Lung (tissue), 12 donors: ENCODE data around the gene SORL1. TPM values are rescaled to one million over a fixed set of nuclear protein-coding genes. Genes with fewer than 3 reads are reported as not detected.
A peak's percentile ranks its signal among the peaks of the same experiment; 100 is the strongest.

Source experiments
- ATAC-seq: fragments of 200-7000 bp; cut with Tn5 transposase; one replicate; pipeline ENCODE4 v1.9.1; 2020; ENCODE audit warnings: moderate number of reproducible peaks; ENCODE audit not compliant: insufficient read depth, low FRiP score
- DNase-seq, 3 donors: peaks; one replicate each; pipeline ENCODE4 v3.0.0-alpha.2; 2013 to 2017
- H3K27ac ChIP-seq, 2 donors: one replicate each; pipeline ENCODE4 v1.5.1; 2013; ENCODE audit warnings: mild to moderate bottlenecking in 2 of 2, moderate library complexity in 2 of 2, control low read depth in 1 of 2, inconsistent platforms in 1 of 2, low read depth in 1 of 2, low read length in 1 of 2
- H3K27me3 ChIP-seq, 3 donors: one replicate each; pipeline ENCODE4 v1.5.1; 2013; ENCODE audit warnings: low read length in 2 of 3; ENCODE audit not compliant: control insufficient read depth in 3 of 3, insufficient read depth in 3 of 3
- H3K36me3 ChIP-seq, 4 donors: one replicate each; pipeline ENCODE4 v1.5.1; 2013; ENCODE audit warnings: low read length in 4 of 4, mild to moderate bottlenecking in 1 of 4, moderate library complexity in 1 of 4; ENCODE audit not compliant: control insufficient read depth in 4 of 4, insufficient read depth in 4 of 4
- H3K4me1 ChIP-seq, 5 donors: one replicate each; pipeline ENCODE4 v1.5.1; 2013; ENCODE audit warnings: low read length in 5 of 5, mild to moderate bottlenecking in 2 of 5, moderate library complexity in 1 of 5; ENCODE audit not compliant: control insufficient read depth in 5 of 5, insufficient read depth in 5 of 5
- H3K4me3 ChIP-seq: one replicate; pipeline ENCODE4 v1.5.1; 2013; ENCODE audit warnings: mild to moderate bottlenecking, control low read depth, moderate library complexity
- H3K9ac ChIP-seq, 2 donors: one replicate each; pipeline ENCODE4 v1.5.1; 2013; ENCODE audit warnings: low read length in 2 of 2, control low read depth in 1 of 2; ENCODE audit not compliant: insufficient read depth in 1 of 2
- H3K9me3 ChIP-seq, 4 donors: one replicate each; pipeline ENCODE4 v1.5.1; 2013; ENCODE audit warnings: low read length in 3 of 4, mild to moderate bottlenecking in 1 of 4, moderate library complexity in 1 of 4; ENCODE audit not compliant: control insufficient read depth in 4 of 4, insufficient read depth in 3 of 4
- WGBS, 2 donors: extraction: QIAGEN DNeasy Blood & Tissue Kit; methylation state at CpG; one replicate each; pipeline ENCODE4 v1.1.7; 2013; 5-methylcytosine and 5-hydroxymethylcytosine counted together
- polyA plus RNA-seq, 2 donors: library from polyadenylated mRNA; stranded (reverse); fragments of 200-250 nt; gene quantifications; one replicate each; pipeline ENCODE4 v1.2.1, GENCODE V29; 2013
- total RNA-seq, 2 donors: library from RNA; depleted of rRNA in 1 of 2; stranded (reverse); fragments of >200 nt in 1 of 2; gene quantifications; one replicate each; pipeline ENCODE4 v1.2.1, GENCODE V29; 2014 to 2021
- TF ChIP-seq, protein P1 (sequence below): IDR thresholded peaks from 2 replicates; pipeline ENCODE4 v1.5.1; 2012; ENCODE audit warnings: mild to moderate bottlenecking; ENCODE audit errors: control extremely low read depth, extremely low read depth
- donor health status: control.
- donor health status: control.
- donor health status: Bipolar disorder and iron deficiency.
- donor health status: healthy.
- donor health status: DM: yes; HTN: yes; CAD: no.

SORL1 gene
- total and polyA plus RNA-seq, 4 donors: 1.9 to 67.0 (median 49.2) TPM

DNA sequence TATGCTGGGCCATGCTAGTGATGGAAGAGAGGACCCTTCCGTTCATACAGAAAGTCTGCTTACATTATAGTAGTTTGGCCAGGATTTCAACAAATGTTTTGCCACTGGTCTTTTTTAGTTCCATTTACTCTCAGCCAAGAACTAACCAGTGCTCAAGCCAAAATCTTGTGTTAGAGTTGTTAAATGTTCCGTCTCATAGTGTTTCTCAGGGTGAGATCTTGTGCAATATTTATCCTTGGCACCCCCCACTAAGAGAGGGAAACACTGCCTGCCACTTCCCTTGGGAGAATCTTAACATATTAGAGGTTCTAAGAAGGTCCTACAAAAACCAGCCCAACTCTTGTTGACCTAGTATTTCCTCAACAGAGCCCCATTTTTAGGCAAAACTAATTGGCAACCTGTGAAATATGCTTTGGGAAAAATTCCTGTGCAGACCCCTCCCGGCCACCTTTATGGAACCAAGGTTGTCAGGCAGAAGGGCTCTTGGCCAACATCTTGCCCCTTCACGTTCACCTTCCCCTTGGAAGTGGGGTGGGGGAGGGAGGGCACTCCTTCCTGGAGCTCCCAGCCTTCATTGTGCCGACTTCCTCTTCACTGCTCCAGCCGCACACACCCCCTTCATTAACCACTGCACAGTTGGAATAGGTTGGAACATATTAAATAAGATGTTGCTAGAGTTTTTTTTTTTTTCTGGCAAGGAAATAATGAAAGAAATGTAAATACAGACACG is 173.8 kb downstream of the SORL1 start:
- TF ChIP-seq, protein P1, sequence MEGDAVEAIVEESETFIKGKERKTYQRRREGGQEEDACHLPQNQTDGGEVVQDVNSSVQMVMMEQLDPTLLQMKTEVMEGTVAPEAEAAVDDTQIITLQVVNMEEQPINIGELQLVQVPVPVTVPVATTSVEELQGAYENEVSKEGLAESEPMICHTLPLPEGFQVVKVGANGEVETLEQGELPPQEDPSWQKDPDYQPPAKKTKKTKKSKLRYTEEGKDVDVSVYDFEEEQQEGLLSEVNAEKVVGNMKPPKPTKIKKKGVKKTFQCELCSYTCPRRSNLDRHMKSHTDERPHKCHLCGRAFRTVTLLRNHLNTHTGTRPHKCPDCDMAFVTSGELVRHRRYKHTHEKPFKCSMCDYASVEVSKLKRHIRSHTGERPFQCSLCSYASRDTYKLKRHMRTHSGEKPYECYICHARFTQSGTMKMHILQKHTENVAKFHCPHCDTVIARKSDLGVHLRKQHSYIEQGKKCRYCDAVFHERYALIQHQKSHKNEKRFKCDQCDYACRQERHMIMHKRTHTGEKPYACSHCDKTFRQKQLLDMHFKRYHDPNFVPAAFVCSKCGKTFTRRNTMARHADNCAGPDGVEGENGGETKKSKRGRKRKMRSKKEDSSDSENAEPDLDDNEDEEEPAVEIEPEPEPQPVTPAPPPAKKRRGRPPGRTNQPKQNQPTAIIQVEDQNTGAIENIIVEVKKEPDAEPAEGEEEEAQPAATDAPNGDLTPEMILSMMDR: no peak
- no peaks in the 10 kb centered on the region for H3K9me3 ChIP-seq
- no peak overlapping the region for H3K9ac ChIP-seq
- peaks cover 0 to 3% (median 0%) of the 10 kb centered on the region in 5 donors for H3K4me1 ChIP-seq
- no peak overlapping the region for H3K27ac ChIP-seq
- H3K27me3 ChIP-seq: no peaks in the 10 kb centered on the region
- no peak for ATAC-seq
- H3K4me3 ChIP-seq: no peak overlapping the region
- DNase-seq: peak in 2 of 3 donors; percentile 33 to 59
- peaks cover 0 to 23% (median 10%) of the 10 kb centered on the region in 4 donors for H3K36me3 ChIP-seq
- 38 to 46% methylated on average over 7 of the region's 7 CpGs for WGBS, 2 donors

DNA sequence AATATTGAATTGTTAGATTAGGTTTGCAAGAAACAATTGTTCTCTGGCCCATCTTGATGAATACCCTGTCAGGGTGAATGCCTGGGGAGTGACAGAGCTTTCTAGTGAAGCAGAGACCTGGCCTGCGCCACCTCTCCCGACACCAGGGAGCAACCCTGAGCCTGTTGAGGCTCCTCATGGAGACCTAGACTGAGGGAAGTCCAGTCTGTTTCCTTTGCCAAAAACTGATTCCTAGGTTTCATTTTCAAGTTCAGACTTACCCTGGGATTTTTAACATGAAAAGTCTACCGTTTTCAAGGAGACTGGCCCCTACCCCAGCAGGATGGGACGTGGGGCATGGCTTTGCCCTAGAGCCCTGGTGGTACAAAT is 174.4 kb downstream of the SORL1 start:
- Histone ChIP-seq H3K27ac (no peak overlapping the region), H3K9ac (no peak overlapping the region), H3K27me3 (no peaks in the 10 kb centered on the region), H3K36me3 (peaks cover 0 to 17% (median 8%) of the 10 kb centered on the region in 4 donors), H3K4me1 (peaks cover 0 to 3% (median 0%) of the 10 kb centered on the region in 5 donors), H3K9me3 (no peaks in the 10 kb centered on the region), H3K4me3 (no peak overlapping the region)
- 76 to 85% methylated on average over 4 of the region's 4 CpGs for WGBS, 2 donors
- DNase-seq: no peak
- no peak for ATAC-seq
- TF ChIP-seq, protein P1: no peak

DNA sequence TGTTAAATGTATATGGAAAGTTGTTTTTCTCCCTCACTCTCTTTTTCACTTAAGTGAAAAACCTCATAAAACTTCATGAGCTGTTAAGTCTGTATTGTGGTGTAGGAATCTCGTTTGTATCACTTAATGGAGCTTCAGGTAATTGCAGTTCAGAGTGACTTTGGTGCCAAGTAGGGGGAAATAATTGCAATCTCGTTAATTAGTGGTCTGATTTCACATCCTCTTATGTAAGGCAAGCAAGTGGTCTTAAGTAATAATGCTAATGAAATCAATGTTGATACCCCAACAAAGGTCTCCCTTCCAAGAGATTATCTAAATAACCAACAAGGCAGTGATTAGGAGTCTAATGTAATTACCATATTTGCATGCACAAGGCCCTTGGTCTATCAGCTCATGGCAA is 174.9 kb downstream of the SORL1 start:
- Histone ChIP-seq H3K4me3 (no peak overlapping the region), H3K27ac (no peak overlapping the region), H3K4me1 (peaks cover 0 to 3% (median 0%) of the 10 kb centered on the region in 5 donors), H3K9ac (no peak overlapping the region), H3K27me3 (no peaks in the 10 kb centered on the region), H3K9me3 (no peaks in the 10 kb centered on the region), H3K36me3 (peaks cover 0 to 15% (median 6%) of the 10 kb centered on the region in 4 donors)
- DNase-seq: no peak
- TF ChIP-seq, protein P1: no peak
- WGBS, 2 donors: 44 to 61% methylated on average over 2 of the region's 2 CpGs
- ATAC-seq: no peak
